Embryonic facial prominence (tissue), 1 donor: ENCODE measurements around the gene WDR7.
"Not testable (repeated sequence)": the region's sequence is repeated elsewhere in the genome, so short reads cannot be mapped to it uniquely, and the experiment has no call there.

Experiments used
- DNase-seq: peaks from one replicate; pipeline ENCODE4 v3.0.0-alpha.2; 2016; ENCODE audit errors: extremely low spot score

Gene WDR7

DNA sequence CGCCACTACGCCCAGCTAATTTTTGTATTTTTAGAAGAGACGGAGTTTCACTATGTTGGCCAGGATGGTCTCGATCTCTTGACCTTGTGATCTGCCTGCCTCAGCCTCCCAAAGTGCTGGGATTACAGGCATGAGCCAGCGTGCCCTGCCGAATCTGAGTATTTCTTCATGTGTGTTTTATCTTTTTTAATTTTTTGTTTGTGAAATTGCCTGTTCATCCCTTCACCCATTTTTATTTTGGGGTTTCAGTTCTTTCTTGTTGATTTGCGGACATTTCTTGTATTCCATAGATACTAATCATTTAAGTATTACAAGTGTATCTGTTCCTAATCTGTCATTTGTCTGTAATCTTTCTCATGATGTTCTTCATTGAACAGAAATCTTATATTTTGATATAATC lies 3.1 kb downstream of the WDR7 start:
- DNase-seq: not testable (repeated sequence)

DNA sequence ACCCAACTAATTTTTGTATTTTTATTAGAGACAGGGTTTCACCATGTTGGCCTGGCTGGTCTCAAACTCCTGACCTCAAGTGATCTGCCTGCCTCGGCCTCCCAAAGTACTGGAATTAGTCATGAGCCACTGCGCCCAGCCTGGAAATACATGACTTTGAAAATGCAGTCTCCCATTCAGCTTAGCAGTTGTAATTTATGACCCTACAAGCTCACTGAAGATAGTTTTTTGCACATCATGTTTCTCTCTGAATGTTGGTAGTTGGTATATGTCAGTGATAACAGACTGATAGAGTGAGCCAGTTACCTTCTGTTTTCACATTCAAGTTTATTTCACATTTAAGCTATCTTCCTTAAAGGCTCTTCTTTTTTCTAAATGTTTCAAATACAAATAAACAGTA lies 7.1 kb downstream of the WDR7 start:
- no peak for DNase-seq

DNA sequence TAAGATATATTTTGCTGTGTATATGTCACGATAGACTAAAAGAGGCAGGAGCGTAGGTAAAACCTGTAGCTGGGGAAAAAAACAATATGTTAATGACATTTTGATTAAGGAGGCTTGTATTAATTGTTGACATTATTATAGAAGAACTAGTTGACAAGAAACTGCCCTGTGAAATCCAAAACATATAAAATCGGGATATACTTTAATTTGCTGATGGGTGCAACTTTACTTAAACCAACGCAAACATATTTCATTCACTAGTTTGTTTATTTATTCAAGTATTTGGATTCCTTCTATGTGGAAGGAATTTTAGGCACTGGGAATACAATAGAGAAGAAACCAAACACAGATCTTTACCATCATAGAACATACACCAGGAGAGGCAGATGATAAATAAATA lies 8.0 kb downstream of the WDR7 start:
- no peak for DNase-seq

DNA sequence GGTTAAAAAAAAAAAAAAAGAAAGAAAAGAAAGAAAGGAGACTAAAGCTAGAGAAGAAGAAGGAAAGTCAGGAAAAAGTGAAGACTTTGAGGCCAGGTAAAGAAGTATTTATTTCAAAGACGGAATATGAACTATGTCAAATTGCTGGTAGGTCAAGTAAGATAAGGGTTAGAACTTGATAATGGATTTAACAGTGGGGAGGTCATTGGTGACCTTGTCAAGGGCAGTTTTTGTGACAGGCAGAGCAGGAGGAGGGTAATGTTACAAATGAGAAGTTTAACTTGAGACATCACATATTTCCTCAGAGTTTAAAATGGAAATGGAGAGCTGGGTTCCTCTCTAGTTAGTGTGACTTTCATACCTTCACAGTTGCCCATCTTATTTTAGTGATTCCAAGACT lies 9.5 kb downstream of the WDR7 start:
- DNase-seq: no peak

GRCh38 chr18:56661360-56662062 lies 10.4 kb downstream of the WDR7 start:
- no peak for DNase-seq

DNA sequence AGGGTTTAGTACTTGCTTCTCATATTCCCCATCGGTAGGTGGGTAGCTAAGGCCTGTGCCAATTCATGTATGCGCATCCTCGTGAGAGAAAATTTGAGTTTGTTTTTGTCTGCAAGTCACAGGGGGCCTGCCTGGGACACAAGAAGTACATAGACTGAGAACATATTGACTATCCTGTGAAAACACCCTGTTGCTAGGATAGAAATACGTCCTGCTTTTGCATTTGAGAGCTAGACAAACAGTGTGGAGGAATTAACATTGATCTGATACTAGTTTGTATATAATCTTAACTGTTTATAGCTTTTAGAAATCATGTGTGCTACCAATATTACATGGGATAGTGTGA lies 10.9 kb downstream of the WDR7 start:
- DNase-seq: no peak

DNA sequence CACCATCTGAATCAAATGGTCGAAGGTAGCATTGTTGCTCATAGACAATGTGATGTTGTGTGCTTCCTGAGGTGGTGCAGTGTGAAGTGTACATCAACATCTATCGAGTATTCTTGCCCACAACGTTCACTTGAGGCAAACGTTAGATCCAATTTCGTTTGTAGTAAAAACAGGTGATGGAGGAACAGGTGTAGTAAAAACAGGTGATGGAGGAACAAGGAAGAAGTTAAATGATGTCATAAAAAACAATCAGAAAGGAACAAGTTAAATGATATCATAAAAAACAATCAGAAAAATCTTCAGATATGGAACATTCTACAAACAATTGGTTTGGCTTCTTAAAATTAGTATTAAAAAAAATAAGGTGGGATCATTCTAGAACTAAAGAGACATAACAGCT lies 11.3 kb downstream of the WDR7 start:
- no peak for DNase-seq

GRCh38 chr18:56662902-56663301 lies 11.7 kb downstream of the WDR7 start:
- DNase-seq: no peak

DNA sequence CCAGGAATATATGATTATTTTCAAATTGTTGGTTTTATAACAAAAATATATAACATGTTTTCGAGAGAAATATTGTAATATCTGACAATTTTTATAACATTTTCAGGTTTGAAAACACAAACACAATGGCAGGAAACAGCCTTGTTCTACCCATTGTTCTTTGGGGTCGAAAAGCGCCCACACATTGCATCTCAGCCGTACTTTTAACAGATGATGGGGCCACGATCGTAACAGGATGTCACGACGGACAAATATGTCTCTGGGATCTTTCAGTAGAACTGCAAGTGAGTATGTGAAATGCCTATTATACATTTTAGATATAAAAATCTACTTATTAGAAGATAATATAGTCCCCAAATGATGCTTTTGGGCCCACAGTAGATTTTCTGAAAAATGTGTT lies 21.2 kb downstream of the WDR7 start:
- no peak for DNase-seq

- DNase-seq: no peak
Observed at GRCh38 chr18:56672981-56673380, 21.8 kb downstream of the WDR7 start.

DNA sequence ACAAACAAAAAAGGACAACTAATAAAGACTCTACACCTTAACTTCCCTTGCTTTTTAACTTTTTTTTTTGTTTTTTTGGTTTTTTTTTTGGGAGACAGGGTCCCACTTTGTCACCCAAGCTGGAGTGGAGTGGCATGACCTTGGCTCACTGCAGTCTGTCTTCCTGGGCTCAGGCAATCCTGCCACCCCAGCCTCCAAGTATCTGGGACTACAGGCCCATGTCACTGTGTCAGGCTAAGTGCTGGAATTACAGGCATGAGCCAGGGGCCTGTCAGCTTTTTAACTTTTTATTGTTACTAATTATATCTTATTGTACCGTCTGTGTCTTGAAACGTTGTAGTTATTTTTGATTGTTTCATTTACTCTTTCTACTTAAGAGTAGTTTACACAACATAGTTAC lies 25.5 kb downstream of the WDR7 start:
- DNase-seq: no peak

DNA sequence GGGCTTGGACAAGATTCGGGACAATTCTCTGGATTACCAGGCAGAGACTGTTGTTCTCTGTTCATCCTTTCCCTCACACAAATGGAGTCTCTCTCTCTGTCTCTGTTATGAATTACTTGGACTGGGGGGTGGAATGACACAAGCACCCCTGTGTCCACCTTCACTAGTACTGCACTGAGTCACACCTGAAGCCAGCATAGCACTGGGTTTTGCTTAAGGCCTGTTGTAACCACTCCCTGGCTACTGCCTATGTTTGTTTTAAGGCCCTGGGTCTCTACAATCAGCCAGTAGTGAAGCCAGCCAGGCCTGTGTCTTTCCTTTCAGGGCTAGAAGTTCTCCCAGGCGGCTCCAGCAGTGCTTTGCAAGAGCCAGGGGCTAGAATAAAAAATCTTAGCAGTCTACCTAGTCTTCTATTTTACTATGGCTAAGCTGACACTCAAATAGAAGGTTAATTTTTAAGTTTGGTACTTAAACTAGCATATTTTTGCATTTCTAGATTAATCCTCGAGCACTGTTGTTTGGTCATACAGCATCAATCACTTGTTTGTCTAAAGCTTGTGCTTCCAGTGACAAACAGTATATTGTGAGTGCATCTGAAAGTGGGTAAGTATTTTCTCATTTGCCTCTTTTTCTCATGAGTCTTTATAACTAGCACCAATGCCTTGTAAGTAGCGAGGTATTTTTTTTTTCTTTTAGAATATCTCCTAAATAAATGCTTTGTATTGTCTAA lies 27.8 kb downstream of the WDR7 start:
- no peak for DNase-seq

GRCh38 chr18:56684277-56684676 lies 33.1 kb downstream of the WDR7 start:
- no peak for DNase-seq

- no peak for DNase-seq
Observed at GRCh38 chr18:56691530-56691929, 40.4 kb downstream of the WDR7 start.

GRCh38 chr18:56696966-56697365 lies 45.8 kb downstream of the WDR7 start:
- no peak for DNase-seq

DNA sequence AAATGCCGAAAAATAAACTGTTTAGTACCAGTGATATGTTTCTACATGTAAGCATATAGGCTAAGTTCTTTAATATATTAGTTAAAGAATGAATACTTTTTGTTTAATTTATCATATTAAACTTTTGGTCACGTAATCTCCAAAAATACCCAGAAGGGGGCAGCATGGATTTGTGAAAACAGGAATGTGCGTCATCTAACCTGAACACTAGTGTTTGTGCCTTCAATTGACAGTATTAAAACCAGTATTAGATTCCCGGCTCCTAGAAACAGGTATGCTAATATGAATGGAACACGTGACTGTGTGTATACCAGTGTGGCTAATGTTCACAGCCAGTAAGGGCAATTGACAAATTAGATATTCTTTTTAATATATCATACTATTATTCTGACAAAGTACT lies 51.8 kb downstream of the WDR7 start:
- DNase-seq: no peak

- DNase-seq: no peak
Observed at GRCh38 chr18:56709463-56709862, 58.3 kb downstream of the WDR7 start.

DNA sequence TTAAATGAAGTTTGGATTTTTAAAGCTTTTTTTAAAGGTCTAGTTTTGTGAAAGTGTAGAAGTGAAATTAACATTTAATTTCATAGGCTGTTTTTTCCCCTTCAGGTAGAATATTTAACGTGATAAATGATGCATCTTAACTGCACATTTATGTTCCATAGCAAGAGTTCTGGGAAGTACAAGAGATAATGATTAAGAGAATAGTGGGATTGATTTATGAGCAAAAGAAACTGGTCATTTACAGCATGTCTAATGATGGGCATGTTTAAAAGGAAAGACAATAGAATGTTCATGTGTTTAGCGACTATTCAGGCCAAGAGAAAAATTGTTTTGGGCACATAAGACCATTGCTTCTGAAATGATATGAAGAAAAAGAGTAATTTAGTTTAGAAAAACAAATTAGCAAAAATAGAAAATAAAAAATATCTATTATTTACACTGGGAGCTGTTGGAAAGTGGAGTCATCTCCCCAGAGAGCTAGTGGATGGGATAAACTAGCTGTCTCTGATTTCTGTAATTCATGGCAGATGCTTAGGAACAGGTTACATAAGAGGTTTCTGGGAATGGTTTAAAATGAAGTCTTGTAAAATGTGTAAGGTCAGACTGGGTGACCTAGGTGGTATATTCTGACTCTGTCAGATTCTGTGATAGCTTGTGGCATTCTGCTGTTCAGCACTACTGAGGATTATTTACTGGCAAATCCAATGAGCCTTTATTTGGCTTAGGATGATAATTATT lies 60.7 kb downstream of the WDR7 start:
- no peak for DNase-seq

GRCh38 chr18:56712761-56713160 lies 61.6 kb downstream of the WDR7 start:
- no peak for DNase-seq

- DNase-seq: no peak
Observed at GRCh38 chr18:56715121-56715520, 64.0 kb downstream of the WDR7 start.

DNA sequence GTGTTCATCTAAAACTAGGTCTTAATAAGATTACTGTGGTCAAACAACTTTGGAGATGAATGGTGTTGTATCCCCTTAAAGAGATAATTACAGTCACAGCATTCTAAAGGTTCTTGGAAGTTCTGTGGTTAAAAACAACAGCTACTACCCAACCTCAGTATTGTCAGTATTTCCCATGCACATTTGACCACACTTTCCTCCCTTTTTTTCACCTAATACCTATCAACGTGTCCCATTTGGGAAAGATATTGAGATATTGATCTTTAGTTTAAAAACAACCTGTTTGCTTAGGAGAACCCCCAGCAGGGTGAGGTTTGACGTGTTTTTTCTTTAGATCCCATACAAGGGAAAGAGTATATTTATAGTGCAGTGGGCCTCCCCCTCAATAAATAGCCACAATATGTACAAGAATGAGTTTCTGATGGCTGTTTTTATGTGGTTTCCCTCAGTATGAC lies 65.6 kb downstream of the WDR7 start:
- no peak for DNase-seq

GRCh38 chr18:56721031-56721430 lies 69.9 kb downstream of the WDR7 start:
- DNase-seq: no peak

DNA sequence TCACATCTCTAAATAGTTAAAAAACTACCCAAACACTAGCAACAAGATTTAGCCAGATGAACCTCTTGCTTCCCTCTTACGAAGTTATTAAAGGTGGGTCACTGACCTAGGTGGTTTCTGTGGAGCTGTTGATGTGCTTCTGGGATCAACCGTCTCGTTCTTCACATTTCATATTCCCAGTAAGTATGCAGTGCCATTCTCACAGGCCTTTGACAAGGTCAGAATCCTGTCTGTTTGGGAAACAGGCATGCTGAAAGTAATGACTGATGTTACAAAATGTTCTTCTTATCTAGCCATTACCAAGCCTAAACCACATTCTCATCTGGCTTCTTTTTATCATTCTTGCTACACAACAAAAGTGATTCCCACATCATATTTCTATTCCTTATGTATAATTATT lies 70.3 kb downstream of the WDR7 start:
- no peak for DNase-seq
